NCI-H526 (cell line): ENCODE data around the gene KLRC1.
"Not testable (repeated sequence)": the region's sequence is repeated elsewhere in the genome, so short reads cannot be mapped to it uniquely, and the experiment has no call there.

Source experiments
- DNase-seq, 2 experiments: peaks; one replicate each; lab custom pipeline; 2025; lab: John Stamatoyannopoulos, UW

Gene KLRC1

DNA sequence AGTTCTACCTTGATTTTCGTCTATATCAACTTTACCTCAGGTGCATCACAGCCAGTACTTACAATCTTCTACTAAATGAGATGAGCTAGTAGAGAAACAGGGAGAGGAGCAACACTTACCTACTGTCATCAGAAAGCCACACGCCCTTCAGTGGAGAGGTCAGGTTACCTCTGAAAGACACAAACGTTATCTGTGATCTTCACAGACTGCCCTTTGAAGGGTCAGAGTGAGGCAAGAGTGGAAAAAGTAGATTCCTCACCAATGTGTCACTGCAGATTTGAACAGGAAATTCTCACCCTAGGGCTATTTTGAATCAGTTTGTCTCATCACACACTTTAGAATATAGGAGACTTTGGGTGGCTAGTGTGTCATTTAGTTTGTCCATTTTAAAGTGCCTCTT, 31.0 kb downstream of the KLRC1 start:
- DNase-seq: not testable (repeated sequence)

DNA sequence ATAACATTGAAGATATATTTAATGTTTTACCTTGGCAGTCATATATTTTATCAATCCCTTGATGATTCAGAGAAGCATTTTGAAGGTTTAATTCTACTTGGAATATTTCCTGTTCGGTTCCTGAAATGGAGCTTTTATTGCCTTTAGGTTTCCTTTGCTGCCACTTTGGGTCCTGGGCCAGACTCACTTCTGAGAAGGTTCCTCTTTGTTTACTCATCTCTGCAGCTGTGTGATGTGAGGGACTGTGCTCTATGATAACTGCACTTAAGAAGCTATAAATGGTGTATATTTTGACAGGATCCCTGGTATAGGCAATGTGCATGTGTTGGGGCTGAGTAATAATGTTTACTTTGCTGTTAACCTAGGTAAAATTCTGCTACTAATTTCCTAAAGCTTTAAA, 32.8 kb downstream of the KLRC1 start, which contains the start of gene KLRC3:
TSS of gene KLRC3 (minus strand) at position 262 of the 400 bp plus-strand sequence. CDS start at position 217, 45 bp downstream.
- DNase-seq: not testable (repeated sequence)

DNA sequence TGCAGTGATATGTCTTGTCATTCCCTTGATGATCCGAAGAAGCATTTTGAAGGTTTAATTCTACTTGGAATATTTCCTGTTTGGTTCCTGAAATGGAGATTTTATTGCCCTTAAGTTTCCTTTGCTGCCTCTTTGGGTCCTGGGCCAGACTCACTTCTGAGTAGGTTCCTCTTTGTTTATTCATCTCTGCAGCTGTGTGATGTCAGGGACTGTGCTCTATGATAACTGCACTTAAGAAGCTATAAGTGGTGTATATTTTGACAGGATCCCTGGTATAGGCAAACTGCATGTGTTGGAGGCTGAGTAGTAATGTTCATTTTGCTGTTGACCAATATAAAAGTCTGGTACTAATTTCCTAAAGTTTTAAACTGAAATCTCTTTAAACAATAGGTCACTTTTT, 43.8 kb downstream of the KLRC1 start, which contains the start of gene KLRC4:
TSS of gene KLRC4 (minus strand) at position 366 of the 400 bp plus-strand sequence. CDS start at position 184, 182 bp downstream.
- DNase-seq: peak; percentile 24 to 25

DNA sequence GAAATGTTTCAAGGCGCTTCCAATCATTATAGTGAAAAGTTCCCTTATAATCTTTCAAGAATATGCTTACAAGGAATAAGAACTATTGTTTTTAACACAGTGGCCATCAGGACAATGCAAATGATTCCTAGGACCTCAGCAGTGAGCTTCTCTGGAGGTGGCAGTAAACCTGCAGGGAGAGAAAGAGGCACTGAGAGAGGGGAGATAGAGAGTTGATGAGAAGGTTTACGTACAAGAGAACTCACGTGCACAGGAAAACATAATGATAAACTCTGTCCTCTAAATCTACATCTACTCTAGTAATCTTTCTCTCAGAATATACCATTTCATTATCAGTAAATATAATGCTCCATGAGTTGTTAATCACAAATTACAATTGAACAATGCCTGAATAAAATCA, 44.3 kb downstream of the KLRC1 start:
- peak in 1 of 2 experiments; percentile 6 for DNase-seq

DNA sequence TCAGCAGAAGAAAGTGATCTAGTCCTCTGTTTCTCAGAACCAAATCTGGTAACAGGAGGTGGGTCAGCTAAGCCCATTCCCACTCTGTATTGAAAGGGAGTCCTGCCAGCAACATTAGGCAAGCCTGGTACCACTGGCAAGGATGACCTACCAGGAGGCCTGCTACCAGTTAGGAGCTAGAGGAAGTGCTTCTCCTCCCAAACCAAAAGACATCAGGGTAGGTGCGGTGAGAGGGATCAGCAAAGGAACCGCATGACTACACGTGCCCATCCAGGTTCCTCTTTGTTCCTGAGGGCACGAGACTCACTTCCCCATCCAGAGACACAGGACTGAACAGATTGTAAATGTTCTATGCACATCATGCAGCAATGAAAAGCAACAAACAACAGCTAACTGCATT, 46.5 kb downstream of the KLRC1 start:
- DNase-seq: no peak

DNA sequence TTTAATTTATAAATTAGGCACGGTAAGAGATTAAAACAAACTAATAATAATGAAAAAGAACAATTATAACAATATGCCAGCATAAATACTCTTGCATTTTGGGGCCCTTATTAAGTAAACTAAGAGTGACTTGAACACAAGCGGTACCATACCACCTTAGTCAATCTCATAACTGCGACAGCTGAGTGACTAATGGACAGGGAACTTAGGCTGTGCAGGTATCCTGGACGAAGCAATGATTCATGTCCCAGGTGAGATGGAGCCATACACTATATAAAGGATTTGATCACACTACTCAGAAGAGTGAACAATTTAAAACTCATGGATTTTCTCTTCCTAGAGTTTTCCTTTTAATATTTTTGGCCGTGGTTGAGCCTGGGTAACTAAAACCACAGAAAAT, 47.9 kb downstream of the KLRC1 start:
- no peak for DNase-seq

DNA sequence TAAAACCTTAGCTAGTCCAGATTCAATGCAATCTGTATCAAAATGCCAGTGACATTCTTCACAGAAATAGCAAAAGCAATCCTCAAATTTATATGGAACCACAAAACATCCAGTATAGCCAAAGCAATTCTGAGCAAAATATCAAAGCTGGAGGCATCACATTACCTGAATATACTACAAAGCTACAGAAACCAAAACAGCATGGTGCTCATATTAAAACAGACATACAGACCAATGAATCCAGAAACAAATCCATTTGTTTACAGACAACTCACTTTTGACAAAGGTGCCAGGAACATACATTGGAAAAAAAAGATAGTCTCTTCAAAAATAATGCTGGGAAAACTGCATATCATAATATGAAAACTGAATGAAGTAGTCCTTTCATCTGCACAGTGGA, 48.4 kb downstream of the KLRC1 start:
- no peak for DNase-seq

DNA sequence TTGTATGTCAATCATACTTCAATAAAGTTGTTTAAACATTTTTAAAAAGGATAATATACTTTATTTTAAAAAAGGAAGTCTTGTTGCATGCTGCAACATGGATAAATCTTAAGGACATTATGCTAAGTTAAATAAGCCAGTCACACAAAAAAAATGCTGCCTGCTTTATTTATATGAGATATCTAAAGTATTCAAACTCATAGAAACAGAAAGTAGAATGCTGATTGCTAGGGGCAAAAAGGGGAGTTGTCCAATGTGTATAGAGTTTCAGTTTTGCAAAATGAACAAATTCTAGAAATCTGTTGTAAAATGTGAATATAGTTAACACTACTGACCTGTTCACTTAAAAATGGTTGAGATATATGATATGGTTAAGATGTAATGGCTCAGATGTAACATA, 52.3 kb downstream of the KLRC1 start:
- DNase-seq: no peak

DNA sequence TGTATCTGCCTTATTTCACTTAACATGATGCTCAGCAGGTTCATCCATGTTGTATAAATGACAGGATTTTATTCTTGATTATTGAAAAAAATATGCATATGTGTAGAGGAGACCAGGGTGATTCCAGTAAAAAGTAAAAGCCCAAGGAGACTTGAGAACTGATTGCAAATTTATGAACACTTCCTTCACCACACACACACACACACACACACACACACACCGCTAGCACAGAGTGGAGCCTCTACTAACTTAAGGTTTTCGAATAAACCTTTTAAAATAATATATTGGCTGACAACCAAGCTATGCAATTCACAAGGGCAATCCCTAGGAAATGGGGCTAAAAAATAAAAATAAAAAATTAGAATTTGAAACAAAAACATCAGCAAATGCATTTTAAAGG, 55.0 kb downstream of the KLRC1 start:
- no peak for DNase-seq

DNA sequence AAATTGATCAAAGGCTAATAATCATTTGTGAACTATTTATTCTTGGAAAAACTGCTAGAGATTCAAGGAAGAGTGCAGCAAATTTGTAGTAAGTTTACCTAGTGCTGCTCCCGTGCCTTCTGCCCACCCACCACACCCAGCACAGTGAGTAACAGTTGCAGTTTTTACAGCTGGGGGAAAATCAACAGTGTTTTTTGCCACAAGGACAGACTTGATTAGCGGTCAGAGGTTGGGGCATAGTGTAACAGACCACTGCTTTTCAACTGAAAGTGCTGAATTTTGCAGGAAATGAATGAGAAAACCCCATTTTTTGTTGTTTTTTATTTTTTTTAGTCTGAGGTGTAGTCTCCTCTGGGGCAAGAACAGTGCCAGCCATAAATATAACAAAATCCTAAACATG, 55.9 kb downstream of the KLRC1 start:
- DNase-seq: no peak

DNA sequence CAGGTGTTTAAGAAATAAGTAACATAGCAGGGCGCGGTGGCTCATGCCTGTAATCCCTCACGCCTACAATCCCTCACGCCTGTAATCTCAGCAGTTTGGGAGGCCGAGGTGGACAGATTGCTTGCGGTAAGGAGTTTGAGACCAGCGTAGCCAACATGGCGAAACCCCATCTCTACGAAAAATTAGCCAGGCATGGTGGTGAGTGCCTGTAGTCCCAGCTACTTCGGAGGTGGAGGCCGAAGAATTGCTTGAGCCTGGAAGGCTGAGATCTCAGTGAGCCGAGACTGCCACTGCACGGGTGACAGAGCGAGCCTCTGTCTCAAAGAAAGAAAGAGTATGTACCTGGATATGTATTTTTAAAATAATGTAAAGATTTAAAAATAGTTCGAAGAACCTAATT, 57.0 kb downstream of the KLRC1 start:
- not testable (repeated sequence) for DNase-seq
